Endodermal cell (in vitro differentiated cells): ENCODE data around the gene APC. TPM values are rescaled to one million over a fixed set of nuclear protein-coding genes. Genes with fewer than 3 reads are reported as not detected.
A peak's percentile ranks its signal among the peaks of the same experiment; 100 is the strongest.

Source experiments
- DNase-seq: peaks from one replicate; pipeline ENCODE4 v3.0.0-alpha.2; 2017
- H3K27ac ChIP-seq: 2 replicates; pipeline ENCODE4 v1.5.1; 2013; ENCODE audit warnings: mild to moderate bottlenecking, low read depth, low read length, moderate library complexity
- H3K27me3 ChIP-seq: 2 replicates; pipeline ENCODE4 v1.6.1; 2013; ENCODE audit warnings: mild to moderate bottlenecking, low read length, moderate library complexity; ENCODE audit not compliant: insufficient read depth, control insufficient read depth, poor library complexity, severe bottlenecking
- H3K36me3 ChIP-seq: 2 replicates; pipeline ENCODE4 v1.7.0; 2013; ENCODE audit warnings: mild to moderate bottlenecking, low read length, moderate library complexity; ENCODE audit not compliant: control insufficient read depth, insufficient read depth
- H3K4me1 ChIP-seq: one replicate; pipeline ENCODE4 v1.7.0; 2013; ENCODE audit warnings: low read length; ENCODE audit not compliant: control insufficient read depth, insufficient read depth
- H3K4me3 ChIP-seq: 2 replicates; pipeline ENCODE4 v1.5.1; 2013; ENCODE audit warnings: mild to moderate bottlenecking, low read length, moderate library complexity
- H3K9ac ChIP-seq: 2 replicates; pipeline ENCODE4 v1.6.1; 2013; ENCODE audit warnings: mild to moderate bottlenecking, low read length, moderate library complexity; ENCODE audit not compliant: poor library complexity, severe bottlenecking; ENCODE audit errors: extremely low read depth
- H3K9me3 ChIP-seq: 2 replicates; pipeline ENCODE4 v1.6.1; 2013; ENCODE audit warnings: mild to moderate bottlenecking, low read length, moderate library complexity; ENCODE audit not compliant: control insufficient read depth
- H3K27ac Mint-ChIP-seq: 2 replicates; pipeline ENCODE4 v1.8.0; 2020; ENCODE audit warnings: mixed read lengths
- H3K27me3 Mint-ChIP-seq: 2 replicates; pipeline ENCODE4 v1.8.0; 2021; ENCODE audit warnings: mild to moderate bottlenecking, mixed read lengths; ENCODE audit not compliant: insufficient read depth
- H3K36me3 Mint-ChIP-seq: 2 replicates; pipeline ENCODE4 v1.8.0; 2020; ENCODE audit warnings: low read depth, mixed read lengths
- H3K4me1 Mint-ChIP-seq: 2 replicates; pipeline ENCODE4 v1.8.0; 2020; ENCODE audit warnings: mixed read lengths
- H3K4me3 Mint-ChIP-seq: 2 replicates; pipeline ENCODE4 v1.8.0; 2020; ENCODE audit warnings: mild to moderate bottlenecking, moderate library complexity, mixed read lengths
- H3K9me3 Mint-ChIP-seq: 2 replicates; pipeline ENCODE4 v1.8.0; 2020; ENCODE audit warnings: mild to moderate bottlenecking, mixed read lengths
- CTCF ChIP-seq: fragments of 200-600 bp; sonication (generic); conservative IDR thresholded peaks from 2 replicates; pipeline ENCODE4 v1.5.0; 2021; ENCODE audit warnings: antibody characterized with exemption, mild to moderate bottlenecking
- WGBS, 2 experiments: methylation state at CpG; one replicate each; pipeline versions ENCODE4 v1.1.5 to v1.1.7; 2013; ENCODE audit warnings: missing lambda C conversion rate in 2 of 2, mixed read lengths in 1 of 2; ENCODE audit not compliant: insufficient coverage in 1 of 2, insufficient read length in 1 of 2; 5-methylcytosine and 5-hydroxymethylcytosine counted together
- total RNA-seq, 2 donors: library from RNA; stranded (reverse); fragmentation: NEBNext Ultra II Directional in 1 of 2; extraction: Animal tissue kit (Norgen Biotek cat#: 25700) in 1 of 2; gene quantifications; 2 replicates in 1 of 2; 3 replicates in 1 of 2; pipeline ENCODE4 v1.2.1, GENCODE V29; 2021

Gene APC
- total RNA-seq, 2 donors from 2014 or later = 66.3 to 87.6 TPM

DNA sequence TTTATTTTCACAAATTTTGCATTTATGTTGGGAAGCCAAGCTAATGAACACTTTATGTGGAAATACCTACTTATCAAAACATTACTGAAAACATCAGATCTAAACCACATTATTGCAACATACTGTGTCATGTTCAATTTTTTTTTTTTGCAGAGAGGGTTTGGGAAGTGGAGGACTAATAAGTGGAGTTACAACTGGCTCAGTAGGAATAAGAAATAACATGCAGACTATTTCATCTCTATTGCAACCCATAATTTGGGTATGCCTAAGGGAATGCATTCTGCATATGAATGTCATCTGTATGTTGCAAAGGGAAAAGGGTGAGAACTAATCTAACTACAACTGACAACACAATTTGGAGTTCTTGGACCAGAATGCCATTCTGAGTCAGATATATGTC, 41.8 kb downstream of the APC start:
- TF ChIP-seq CTCF = no peak
- Mint-ChIP-seq H3K27ac (no peak overlapping the region), H3K4me3 (no peak overlapping the region), H3K36me3 (peaks cover 54% of the 10 kb centered on the region), H3K27me3 (no peaks in the 10 kb centered on the region), H3K9me3 (no peaks in the 10 kb centered on the region), H3K4me1 (no peaks in the 10 kb centered on the region)
- no peaks in the 10 kb centered on the region for H3K4me1 ChIP-seq
- H3K9ac ChIP-seq = no peak overlapping the region
- no peak overlapping the region for H3K4me3 ChIP-seq
- H3K9me3 ChIP-seq = no peaks in the 10 kb centered on the region
- H3K36me3 ChIP-seq = peaks cover 92% of the 10 kb centered on the region
- no peaks in the 10 kb centered on the region for H3K27me3 ChIP-seq
- DNase-seq = no peak
- no peak overlapping the region for H3K27ac ChIP-seq

GRCh38 chr5:112784726-112785125, 47.0 kb downstream of the APC start:
- Histone ChIP-seq H3K36me3 (peaks cover 92% of the 10 kb centered on the region), H3K9ac (no peak overlapping the region), H3K4me3 (no peak overlapping the region), H3K4me1 (peaks cover 8% of the 10 kb centered on the region), H3K9me3 (no peaks in the 10 kb centered on the region), H3K27ac (no peak overlapping the region), H3K27me3 (no peaks in the 10 kb centered on the region)
- peak overlapping the region; percentile 44 for H3K27ac Mint-ChIP-seq
- peaks cover 20% of the 10 kb centered on the region for H3K4me1 Mint-ChIP-seq
- no peak for DNase-seq
- H3K4me3 Mint-ChIP-seq = no peak overlapping the region
- no peaks in the 10 kb centered on the region for H3K9me3 Mint-ChIP-seq
- 96 to 100% methylated on average over 2 of the region's 2 CpGs for WGBS, 2 experiments
- H3K36me3 Mint-ChIP-seq = peaks cover 42% of the 10 kb centered on the region
- H3K27me3 Mint-ChIP-seq = no peaks in the 10 kb centered on the region
- no peak for TF ChIP-seq CTCF

DNA sequence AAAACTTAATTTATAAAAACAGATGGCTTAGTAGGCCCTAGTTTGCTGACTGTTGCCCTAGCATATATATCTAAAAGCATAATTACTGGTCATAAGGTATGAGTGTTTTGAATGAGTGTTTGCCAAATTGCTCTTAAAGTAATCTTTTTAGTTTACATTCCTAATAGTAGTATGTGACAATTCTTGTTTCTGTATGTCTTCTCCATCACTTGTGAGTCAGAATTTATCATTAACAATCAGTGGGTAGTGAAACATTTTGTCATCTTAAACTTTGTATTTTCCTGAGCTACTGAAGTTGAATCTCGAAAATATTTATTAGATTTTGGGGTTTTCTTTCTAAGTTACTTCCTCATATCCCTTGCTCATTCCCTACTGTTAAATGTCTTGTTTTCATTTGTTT, 49.6 kb downstream of the APC start:
- Mint-ChIP-seq H3K4me1 (peaks cover 20% of the 10 kb centered on the region), H3K36me3 (peaks cover 33% of the 10 kb centered on the region), H3K27me3 (no peaks in the 10 kb centered on the region), H3K9me3 (no peaks in the 10 kb centered on the region), H3K4me3 (no peak overlapping the region), H3K27ac (no peak overlapping the region)
- WGBS, 2 experiments = 80 to 100% methylated on average over 1 of the region's 1 CpG
- Histone ChIP-seq H3K27me3 (no peaks in the 10 kb centered on the region), H3K9ac (no peak overlapping the region), H3K36me3 (peaks cover 82% of the 10 kb centered on the region), H3K4me1 (peaks cover 8% of the 10 kb centered on the region), H3K27ac (no peak overlapping the region), H3K4me3 (no peak overlapping the region), H3K9me3 (no peaks in the 10 kb centered on the region)
- DNase-seq = no peak
- no peak for TF ChIP-seq CTCF
